ENCODE data around the gene TIFAB.

Gene TIFAB

DNA sequence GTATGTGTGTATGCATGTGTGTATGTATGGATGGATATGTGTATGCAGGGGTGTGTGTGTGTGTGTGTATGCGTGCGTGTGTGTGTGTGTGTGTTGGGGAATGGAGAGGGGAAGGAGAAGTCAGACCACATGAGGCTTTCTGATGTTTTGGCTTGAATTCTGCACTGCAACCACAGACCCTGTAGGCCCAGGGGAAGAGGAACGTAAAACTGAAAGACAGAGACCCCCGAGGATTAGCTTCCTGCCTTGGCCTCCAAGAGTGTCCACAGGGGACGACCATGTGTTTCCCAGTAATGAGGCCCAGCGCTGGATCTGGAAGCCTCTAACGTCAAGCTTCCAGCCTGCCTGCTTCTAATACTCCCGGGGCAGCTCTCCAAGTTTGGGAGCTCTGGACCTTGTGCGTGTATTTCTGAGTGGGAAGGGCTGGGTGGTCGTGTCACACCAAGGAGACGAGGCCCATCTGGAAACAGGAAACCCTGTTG is 10.8 kb downstream of the TIFAB start:
- no peak for DNase-seq

DNA sequence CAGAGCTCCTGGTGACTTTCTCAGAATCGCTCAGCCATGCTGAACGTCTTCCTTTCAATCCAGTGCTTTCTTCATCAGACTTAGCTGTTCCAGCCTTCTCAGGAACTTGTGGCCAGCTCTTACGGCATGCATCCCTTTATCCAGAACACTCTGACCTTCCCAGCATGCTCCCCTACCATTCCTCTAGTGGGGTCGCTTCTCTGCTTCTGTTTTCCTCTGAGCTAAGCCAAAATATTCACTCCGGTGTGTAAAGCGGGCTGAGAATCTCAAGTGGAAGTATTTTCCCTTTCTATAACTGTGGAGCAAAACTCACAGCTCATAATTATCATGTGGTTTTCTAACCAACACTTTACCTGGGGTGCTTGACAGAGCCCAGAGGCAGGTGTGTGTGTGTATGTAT is 11.2 kb downstream of the TIFAB start:
- DNase-seq, result no peak

DNA sequence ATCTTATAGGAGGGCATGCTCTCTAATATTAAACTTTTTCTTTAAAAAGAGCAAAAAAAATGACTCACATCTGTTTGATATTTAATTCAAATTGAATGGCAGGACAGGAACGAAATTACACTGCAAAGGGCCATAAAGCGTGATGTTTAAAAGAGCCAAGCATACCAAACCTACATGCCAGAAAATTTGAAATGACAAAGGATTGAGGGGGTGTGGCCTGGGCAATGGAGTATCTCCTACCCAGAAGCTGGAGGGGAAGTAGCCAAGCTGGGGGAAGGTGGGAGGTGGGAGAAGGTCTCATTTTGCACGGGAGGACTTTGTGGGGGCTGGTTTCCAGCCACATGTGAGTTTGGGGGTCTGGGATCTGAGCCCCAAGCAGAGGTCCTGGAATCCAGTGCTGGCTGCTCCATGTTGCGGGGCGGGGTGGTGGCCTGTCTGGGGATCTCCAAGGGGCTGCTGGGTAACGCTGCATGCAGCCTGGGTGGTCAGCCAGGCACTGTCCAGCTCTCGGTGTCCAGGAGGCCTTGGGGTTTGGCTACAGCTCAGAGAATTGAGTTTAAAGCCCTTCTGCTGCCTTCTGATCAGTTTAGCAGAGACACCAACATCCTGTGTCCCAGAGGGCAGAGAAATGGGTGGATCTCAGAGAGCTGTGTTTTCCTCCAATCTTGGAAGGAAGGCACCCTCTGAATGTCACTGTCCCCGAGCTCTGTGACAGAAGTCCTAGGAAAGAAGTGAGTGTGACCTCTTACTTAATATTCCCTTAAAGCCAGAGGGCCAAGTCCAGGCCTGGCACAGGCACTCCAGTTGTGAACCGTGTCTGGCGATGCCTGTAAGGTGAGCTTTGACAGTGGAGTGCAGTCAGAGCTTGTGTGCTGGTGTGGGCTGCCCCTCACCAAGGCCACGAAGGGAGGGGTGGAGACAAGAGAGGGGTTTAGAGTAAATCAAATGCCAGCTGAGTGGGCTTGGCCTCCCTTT is 12.6 kb downstream of the TIFAB start:
- no peak for DNase-seq

DNA sequence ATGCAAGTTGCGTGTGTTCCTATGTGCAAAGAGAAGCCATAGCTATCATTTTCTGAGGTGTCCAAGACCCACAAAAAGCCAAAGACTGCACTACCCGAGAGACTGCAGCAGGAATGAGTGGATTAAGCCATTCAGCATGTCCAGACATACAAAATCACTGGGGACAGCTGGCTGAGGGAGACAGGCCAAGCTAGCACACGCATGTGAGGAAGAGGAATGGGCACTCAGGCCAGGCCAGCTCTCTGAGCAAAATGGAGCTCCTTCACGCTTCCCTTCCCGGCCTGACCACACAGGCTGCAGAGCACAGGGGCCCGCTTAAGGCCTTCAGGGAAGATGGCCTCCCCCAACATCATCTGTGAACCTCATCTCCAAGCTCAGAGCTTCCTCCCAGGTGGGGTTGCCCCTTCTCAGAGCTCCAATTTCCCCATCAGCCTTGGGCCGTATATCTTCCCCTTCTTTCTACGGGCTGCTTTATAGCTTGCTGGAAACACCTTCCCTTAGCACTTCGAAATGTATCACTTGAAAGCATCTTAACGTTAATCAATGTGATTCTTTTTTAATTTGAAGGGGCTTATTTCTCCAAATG is 13.4 kb downstream of the TIFAB start:
- DNase-seq, result no peak

DNA sequence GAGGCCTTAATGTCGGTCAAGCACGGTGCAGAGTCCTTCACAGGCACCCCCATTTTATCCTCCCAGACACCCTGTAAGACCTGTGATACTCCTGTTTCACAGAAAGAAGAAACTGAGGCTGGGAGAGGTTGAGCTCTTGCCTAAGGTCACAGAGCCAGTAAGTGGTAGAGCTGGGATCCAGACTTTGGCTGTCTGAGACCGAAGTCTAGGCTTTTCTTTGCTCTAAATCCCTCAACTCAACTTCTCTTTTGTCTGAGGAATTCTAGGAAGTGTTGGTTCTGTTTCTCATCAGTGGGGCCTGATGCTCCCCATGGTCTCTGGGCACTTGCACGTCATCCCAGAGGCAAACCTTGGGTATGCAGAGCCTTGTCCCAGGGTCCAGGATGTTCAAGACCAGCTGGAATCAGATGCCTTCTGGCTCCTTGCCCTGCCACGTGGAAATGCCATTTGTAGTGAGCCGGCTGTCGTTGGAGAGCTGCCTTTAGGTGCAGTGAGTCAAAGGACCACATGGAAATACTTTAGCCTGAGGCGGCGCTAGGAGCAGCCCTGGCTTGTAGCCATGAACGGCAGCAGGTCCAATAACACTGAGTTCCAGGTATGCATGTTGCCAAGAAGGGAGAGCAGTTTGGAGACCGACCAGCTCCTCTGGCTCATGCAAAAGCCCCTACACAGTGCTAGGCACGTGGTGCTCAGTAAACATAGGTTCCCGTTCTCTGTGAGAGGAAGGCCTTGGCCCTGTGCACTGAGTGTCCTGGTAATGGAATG is 14.2 kb downstream of the TIFAB start:
- DNase-seq, result no peak

DNA sequence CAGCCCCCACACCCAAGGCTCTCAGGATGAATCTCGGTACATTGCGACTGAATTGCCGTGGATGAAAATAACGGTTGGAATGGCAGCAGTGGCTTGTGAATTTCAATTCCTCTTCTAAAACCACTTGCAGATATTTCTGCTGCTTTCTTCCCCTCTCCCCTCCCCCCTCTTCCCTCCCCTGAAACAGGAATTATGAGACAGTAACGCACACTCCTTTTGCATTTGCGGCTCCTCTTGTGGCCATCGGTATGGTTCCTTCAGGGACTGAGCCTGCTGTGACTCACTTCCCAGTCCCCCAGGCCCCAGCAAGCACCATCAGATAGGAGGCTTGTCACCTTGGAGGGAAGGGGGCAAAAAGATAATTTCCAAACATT is 14.7 kb downstream of the TIFAB start:
- no peak for DNase-seq

DNA sequence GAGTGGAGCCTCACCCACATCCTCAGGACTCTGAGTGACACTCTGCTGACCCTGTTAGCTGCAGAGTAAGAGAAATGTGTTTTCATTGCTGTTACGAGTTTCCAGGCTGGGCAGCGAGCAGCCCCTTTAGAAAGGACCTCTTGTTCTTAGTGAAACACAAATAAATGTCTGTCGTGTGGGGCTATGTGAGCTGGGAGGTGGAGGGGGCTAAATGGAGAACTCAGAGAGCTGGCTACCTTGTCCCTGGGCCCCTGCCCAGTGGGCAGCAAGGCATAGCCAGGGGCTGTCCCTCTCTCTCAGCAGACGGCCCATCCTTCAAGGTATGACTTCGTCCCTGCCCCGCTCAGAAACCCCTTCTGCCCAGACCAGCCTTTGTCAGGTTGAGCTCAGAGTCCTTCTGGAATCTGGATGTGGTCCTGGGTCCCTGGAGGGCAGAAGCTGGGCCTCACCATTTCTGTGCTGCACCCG is 15.2 kb downstream of the TIFAB start:
- no peak for DNase-seq

DNA sequence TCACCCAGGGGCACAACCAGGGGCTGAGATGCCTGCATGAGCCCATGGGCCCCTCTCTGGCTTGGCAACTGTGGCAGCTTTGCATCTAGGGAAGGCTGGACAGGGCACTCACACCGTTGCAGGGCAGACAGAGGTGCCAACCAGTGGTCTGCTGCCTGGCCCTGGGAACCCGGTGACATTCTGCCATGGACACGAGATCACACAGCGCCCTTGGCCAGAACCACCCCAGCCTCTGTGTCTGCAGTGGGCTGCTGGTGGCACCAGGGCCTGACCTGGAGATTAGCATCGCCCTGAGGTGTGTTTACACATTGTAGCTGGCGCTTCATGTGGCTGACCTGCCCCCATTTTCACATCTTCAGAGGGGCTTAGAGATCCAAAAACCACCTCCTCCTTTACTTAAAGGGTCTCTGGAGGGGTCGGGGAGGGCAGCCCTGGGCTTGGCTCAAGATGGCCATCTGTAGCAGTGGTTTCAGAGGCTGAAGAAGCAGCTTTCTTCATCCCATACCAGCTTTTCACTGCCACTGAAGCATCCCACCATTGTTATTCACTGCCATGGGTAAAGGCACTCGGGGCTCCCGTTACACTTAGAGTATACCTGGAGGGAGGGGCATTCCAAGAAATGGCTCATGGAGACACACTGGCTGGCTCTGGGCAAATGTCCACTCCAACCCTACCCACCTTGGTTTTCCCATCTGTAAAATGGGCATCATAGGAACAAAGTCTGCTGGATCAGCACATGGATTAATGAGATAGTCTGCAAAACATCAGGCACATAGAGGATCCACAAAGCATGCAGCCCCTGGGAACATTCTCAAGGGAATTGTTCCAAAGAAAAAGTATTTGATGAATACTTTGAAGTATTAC is 16.5 kb downstream of the TIFAB start:
- DNase-seq, result no peak

DNA sequence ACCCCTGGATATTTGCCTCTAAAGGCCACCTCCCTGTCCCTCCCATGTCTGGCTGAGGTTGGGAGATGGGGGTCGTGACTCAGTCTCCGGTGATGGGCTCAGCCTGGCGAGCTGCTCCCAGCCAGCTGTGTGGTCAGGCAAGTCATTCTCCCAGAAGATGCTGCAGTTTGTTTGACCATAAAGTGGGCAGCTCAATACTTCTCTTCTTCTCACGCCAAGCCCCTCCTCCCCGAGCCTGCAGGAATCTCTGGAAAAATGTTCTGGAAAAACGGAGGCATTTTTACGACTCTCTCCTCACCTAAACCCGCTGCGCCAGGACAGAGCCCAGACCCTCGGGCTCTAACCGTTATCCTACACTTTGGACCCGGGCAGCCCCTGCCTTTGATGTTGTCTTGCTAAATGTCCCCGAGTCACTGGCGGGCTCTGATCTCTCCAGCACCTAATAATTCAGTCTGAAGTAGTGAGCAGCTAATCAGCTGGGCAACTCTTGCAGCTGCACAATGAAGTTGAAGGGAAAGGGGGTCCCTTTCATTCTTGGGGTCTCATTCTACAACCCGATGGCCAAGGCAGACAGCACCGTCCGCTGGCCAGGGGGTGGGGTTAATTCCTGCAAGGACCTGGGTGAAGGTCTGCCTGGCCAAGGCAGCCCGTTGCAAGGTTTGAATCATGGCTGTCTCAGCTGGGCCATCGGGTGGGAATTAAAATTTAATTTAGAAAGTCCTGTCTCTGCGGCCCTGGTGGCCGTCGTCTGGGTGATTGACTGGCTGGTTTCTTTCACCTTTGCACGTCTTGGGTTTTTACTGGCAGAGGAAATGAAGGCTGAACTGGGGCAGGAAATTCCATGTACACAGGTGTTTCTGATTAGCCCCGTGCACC is 17.3 kb downstream of the TIFAB start:
- DNase-seq, result no peak

DNA sequence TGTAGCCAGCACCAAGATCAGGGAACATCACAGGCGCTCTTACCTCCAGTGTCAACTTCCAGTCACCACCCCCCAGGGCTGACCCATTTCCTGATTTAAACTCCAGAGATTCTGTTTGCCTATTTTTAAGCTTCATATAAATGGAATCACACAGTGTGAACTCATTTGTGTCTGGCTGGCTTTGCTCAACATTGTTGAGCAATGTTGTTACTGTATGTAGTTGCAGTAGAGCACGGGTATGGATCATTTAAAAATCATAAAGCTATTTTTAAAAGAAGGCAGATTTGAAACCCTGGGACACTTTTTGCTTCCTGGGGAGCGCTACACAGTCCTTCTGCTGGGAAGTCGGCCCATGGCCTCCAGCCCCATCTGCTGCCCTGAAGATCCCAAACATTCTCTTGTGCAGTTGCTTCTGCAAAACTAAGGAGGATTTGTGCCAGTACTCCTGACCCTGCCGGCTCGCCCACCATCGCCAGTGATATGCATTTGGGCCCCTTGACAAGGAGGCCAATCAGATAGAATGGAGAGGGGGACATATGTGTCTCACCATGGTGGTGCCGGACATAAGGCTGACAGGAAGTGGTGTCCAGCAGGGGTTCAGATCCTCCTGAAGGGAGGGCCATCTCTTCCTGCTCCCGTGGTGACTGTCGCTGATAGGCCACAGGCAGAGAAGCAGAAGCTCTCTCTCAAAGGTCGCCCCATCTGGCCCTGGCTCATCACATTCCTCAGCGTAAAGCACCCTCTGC is 18.3 kb downstream of the TIFAB start:
- no peak for DNase-seq

DNA sequence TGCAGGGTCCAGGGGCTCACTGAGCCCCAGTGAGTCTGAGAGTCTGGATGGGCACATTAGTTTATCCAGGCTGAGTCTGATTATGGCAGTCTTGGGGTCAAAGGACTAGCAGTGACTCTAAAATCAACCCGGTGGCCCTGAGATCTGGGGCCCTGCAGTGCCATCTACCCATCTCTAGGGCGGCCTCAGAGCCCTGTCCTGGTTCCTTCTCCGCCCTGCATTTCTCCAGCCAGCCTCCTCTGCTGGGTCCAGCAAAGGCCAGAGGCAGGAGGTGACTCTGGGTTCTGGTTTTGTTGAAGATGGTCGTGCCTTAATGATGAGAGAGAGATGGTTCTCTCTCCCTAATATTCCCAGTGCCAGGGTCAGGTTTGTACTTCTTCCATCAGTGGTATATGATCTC is 20.0 kb downstream of the TIFAB start:
- no peak for DNase-seq

DNA sequence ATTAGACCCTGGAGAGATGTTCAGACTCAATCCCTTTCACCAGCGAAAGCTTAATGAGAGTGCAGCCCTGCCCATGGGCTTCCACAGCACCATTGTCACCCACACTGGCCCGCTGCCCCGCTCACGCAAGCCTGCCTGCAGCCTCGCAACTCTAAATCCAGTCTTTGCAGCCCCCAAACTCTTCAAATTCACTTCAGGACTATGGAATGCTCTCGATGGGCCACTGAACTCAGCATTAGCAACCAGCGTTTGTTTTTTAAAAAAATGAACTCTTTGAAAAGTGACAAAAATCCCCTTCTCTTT is 22.1 kb downstream of the TIFAB start:
- no peak for DNase-seq

DNA sequence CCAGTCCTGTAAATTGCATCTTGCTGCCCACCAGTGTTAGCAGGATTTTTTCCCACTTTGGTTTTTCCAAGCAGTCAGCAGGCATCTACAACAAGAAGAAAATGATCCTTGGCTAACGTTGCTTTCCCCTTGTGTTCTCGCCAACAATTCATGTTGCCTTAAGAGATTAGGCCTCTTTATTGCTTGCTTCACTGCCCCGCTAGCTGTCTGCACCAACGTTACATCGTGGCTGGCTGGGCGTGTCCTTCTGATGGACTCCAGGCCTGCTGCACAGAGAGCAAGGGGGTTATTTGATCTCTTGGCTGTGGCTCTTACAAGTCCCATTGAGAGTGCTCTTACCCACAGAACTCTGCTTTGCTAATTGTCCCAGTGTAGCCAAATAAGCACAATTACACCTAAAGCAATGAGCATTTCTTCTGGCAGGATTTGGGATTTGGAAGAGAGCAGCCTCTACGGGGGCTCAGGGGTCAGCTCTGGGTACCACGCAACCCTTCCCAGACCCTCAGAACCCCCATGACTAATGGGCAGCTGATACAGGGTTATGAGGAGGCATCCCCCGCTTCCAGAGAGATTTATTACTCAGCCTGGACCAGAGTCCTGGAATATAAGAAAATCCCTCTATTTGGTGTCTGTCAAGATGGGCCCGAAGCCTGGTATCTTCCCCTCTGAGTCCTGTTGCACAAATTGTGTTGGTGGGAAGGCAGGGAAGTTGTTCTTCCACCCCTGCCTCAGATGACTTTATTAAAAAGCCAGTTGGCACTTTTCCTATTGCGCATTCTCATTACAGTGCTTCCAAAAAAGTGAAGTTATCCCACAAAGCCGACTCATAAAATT is 22.6 kb downstream of the TIFAB start:
- DNase-seq, result no peak

DNA sequence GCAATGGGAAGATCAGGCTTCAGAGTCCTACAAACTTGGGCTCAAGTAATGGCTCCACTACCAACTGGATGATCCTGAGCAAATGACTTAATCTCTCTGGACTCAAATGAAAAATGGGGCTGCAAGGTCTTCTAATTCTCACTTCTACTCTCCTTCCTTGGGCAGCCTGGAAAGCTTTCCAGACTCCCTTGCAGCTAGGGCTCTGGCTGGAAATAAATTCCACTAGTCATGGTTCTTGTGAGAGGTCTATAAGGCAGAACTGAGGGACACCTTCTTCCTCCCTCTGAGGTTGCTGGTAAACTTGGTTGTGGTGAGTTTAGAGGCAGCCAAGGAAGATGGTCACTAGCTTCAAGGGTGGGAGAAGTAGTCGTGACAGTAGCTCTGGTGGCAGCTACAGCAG is 23.6 kb downstream of the TIFAB start:
- DNase-seq, result no peak

DNA sequence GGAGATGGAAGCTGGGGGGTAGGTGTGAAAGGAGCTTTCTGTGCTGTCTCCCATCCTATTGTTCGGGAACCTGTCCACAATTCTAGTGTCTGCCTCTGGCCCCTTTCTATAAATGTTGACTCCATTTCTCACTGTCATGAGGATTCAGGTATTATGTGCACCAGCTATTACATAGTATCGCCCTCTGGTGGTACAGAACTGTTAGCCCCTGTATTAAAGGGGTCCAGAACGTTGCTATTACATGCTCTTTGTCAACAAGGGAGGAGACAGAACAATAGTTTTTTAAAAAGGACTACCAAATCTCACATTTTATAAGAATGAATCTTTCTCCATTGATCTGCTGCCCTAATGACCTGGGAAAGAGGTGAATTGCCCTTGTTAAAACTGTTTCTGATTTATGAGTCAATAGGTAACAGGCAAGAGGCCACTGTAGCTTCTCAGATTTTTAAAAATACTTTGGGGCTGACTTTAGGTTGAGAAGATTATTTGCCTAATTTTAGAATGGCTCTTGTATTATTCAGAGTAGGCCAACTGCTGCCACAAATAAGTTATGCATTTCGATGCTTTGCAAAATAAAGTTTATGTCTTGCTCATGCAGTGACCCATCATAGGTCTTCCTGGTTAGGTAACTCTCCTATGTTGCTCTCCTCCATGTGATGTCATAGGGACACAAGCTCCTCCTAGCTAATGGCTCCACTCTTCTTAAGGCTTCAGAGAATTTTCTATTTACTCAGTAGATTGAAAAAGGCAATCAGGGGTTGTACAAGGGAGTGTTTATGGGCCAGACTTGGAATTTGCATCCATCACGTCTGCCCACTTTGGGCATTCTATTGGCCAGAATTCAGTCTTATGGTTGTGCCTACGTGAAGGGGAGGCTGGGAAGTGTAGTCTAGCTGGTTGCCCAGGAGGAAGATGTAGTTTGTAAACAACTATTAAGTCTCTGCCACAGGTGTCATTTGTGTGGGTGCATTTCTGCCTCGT is 25.8 kb downstream of the TIFAB start:
- DNase-seq, result no peak

DNA sequence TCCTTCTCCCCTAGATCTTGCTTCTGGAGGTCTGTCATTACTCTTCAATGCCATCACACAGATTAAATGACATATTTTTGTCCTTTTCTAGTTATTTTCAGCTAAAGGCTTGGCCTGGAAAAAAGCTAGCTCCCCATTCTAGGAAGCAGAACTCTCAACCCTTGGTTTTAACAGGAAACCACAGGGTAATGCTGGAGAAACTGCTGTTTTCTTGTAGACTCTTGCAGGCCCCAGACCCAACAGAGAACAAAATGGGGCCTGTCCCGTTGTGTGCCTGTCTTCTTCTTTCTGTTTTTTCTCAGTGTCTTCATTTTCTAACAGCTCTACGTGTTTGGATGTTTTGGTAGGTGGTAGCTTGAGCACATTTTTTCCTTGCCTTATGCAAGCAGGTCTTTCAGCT is 26.5 kb downstream of the TIFAB start:
- no peak for DNase-seq

DNA sequence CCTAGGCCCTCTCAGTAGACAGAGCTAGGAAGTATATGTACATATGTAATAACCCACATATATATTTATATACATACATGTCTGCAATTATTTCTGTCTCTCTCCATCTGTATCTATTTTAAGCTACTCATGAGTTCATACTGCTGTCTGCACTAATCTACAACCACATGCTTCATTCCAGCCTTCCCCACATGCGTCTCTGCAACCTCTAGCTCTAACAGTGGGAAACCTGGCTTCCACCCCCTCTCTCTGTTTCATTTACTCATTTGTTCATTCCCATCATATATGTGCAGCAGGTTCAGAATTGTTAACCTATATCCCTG is 28.3 kb downstream of the TIFAB start:
- DNase-seq, result no peak

DNA sequence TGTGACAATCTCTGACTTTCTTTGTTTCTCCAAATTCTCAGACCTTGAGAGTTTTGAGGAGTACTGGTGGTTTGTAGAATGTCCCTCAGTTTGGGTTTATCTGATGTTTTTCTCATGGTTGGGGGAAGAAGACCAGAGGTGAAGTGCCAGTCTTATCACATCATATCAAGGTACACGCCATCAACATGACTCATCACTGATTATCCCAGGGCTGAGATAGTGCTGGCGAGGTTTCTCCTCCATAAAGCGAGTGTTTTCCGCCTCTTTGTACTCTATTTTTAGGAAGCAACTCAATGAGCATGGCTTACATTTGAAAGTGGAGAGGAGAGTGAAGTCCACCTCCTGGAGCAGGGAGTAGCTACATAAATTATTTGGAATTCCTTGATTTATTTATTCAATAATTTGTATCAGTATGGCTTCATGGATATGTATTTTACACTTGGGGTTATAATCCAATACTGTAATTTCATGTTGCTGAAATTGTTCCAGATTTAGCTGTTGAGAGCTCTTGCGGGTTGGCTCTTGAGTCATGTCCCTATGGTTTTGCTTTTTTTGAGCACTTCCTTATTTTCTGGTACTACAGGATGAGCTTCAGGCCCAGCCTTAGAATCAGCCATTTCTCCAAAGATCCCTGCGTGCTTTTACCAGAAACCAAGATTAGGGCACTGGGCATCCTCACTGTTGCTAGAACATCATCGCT is 28.9 kb downstream of the TIFAB start:
- DNase-seq, result no peak

Measured in KG1 (cell line).